ENCODE results near the gene CT47C1.
"Not testable (repeated sequence)": the region's sequence is repeated elsewhere in the genome, so short reads cannot be mapped to it uniquely, and the experiment has no call there.

The CT47C1 gene
- 0 reads per million in 4 donors for total RNA-seq

DNA sequence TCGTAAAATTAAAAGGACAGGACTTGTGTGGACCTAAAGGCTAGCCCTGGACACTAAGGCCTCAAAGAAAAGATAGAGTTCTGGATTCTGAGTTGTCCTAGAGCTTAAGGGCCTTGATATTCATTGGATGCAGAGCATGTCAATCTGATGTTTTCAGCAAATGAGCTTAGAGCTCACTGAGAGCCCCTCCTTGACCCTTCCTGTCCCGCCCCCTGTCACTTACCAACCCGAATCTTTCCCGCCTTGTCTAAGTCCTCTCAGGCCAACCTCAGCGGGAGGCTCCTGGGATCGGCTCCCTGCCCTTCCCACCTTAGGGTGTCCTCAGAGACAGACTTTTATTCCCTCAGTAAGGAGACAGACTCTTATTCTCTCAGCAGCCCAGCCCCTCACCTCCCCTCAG, at the start of gene CT47C1:
CT47C1 (plus strand) TSS at position 250 of the 400 bp plus-strand sequence. CDS start 233 bp downstream, outside the sequence.
- no peak for DNase-seq

- DNase-seq, result no peak
Observed at GRCh38 chrX:119025900-119026299, 46.9 kb upstream of the CT47C1 start.

DNA sequence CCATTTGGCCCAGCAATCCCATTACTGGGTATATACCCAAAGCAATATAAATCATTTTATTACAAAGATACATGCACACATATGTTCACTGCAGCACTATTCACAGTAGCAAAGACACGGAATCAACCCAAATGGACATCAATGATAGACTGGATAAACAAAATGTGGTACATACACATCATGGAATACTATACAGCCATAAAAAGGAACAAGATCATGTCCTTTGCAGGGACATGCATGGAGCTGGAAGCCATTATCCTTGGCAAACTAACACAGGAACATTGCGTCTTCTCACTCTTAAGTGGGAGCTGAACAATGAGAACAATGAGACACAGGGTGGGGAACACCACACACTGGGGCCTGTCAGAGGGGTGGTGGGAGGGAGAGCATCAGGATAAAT, 46.4 kb upstream of the CT47C1 start:
- DNase-seq, result not testable (repeated sequence)

DNA sequence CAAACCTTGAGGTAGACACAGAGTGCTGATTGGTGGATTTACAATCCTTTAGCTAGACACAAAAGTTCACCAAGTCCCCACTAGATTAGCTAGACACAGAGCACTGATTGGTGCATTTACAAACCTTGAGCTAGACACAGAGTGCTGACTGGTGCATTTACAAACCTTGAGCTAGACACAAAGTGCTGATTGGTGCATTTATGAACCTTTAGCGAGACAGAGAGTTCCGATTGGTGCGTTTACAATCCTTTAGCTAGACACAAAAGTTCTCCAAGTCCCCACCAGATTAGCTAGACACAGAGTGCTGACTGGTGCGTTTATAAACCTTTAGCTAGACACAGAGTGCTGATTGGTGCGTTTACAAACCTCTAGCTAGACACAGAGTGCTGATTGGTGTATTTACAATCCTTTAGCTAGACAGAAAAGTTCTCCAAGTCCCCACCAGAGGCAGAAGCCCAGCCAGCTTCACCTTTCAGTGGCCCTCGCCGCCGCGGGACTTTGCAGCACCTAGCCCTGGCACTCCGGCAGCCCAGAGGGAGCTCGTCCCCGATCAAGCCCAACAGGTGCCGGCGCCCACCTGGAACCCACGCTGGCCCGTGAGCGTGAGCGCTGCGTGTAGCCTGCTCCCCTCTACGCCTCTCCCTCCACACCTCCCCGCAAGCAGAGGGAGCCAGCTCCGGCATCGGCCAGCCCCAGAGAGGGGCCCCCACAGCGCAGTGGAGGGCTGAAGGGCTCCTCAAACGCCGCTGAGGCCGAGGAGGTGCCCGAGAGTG, 44.6 kb upstream of the CT47C1 start:
- DNase-seq, result not testable (repeated sequence)

- no peak for DNase-seq
Observed at GRCh38 chrX:119028733-119029330, 44.0 kb upstream of the CT47C1 start.

GRCh38 chrX:119029656-119030055, 43.1 kb upstream of the CT47C1 start:
- not testable (repeated sequence) for DNase-seq

- no peak for DNase-seq
Observed at GRCh38 chrX:119030990-119031389, 41.8 kb upstream of the CT47C1 start.

DNA sequence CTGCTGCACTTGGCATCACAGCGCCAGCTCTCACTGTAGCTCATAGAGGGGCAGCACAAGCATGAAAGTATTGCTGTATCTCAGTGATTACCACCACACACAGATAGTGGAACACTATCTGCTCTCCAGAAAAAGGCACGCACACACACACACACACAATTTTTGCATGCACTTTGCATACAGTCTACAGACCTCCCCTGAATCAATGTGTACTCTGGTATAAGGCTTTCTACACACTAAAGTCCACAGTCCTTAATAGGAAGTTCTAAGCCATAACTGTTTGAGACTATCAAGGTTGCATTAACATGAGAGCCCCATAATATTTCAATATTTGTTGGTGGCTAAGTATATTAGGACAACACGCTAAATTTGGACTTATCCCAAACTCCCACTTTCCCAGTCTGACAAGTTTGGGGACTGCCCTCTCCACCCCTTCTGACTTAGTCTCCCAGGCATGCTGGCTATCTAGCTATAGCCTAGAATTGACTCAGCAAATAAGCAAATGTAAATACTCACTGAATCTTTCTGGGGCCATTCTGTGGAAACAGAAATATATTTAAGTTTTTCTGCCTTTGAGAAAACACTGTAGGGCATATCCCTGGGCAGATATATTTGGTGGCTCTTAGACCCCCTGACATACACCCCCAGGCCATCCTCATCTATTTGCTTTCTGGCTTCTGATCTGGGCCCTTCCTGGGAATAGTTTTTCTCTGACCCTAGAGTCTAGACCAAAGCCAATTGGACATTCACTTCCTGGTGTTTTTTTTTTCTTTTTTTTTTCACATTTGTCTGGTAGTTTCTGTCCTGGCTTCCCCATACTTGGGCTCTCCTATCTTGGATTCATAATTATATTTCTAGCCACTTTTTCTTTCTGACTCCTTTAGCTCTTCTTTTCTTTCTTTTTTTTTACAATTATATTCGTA, 36.4 kb upstream of the CT47C1 start:
- no peak for DNase-seq

DNA sequence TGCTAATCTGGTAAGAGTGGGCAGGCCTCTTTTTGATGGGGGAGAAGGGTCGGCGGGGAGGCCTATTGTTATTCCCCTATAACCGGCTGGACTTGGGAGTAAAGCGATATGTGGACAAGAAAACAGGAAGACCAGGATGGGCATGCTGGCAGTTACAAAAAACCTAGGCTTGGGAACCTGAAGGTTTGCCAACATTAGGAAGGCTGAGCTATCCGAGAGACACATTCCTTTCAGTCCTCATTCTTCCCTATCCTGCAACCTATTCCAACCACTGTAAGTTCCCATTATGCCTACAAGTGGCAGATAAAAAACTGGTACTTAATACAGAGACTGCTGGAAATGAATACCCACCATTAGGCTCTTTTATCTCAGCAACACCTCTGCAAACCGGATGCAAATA, 32.4 kb upstream of the CT47C1 start:
- DNase-seq, result no peak

DNA sequence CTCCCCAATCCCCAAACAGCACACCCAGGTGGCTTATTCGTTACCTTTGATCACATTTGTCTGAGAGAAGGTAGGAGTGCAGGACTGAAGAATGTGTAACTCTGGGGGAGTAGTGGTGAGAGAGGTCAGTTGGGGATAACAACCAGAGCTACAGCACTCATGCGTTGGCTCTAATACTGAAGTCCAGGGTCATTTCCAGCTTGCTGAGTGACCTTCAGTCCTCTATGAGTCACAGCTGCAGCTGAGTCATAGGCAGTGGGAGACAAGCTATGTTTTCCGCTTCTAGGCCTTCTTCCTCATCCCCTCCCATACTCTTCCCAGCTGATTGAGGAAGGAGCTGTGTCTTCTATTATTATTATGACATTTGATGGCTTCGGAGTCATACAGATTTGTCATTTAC, 31.6 kb upstream of the CT47C1 start:
- DNase-seq, result no peak

GRCh38 chrX:119042040-119042439, 30.8 kb upstream of the CT47C1 start:
- DNase-seq, result no peak

DNA sequence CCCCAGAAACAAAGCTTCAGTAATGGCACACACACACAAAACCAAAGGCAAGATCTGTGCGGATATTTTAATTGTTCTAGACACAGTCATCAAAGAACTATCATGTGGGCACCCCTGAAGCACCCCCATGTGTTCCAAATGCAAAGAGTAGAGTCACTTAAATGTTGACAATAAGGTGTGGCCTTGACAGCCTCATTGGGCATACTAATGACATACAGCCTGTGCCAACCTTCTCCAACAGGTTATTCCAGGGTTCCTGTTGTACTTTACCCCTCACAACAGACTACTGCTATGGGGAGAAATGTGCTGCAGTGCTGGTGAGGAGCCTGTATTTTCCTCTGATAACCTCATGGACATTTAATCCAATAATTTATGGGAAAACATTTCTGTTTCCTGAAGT, 29.8 kb upstream of the CT47C1 start:
- no peak for DNase-seq

DNA sequence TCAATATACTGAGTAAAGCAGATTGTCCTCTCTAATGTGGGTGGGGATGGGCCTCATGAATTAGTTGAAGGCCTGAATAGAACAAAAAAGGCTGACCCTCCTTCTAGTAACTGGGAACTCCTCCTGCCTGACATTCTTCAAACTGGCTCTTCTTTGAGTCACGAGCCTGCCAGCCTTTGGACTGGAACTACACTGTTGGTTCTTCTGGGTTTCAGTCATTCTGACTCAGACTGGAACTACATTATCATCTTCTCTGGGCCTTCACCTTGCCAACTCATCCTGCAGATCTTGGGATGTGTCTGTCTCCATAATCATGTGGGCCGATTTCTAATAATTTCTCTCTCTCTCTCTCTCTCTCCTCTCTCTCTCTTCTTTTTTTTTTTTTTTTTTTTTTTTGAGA, 26.9 kb upstream of the CT47C1 start:
- no peak for DNase-seq

DNA sequence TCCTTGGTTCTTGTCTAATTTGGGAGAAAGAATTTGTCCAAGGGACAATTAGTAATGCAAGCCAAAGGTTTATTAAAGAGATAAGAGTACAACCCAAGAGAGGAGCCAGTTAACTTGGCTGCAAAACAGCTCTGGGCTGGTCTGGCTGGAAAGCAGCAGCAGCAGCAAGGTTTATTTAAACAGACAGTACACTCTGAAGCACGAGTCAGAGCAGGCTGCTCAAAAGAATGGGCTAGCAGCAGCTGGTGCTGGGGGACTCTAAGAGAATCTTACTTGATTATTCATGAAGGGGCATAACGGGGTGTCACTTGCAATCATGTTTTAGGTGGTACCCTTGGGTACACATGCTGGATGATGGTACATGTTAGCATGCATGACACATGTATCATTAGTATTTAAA, 17.1 kb upstream of the CT47C1 start:
- no peak for DNase-seq

DNA sequence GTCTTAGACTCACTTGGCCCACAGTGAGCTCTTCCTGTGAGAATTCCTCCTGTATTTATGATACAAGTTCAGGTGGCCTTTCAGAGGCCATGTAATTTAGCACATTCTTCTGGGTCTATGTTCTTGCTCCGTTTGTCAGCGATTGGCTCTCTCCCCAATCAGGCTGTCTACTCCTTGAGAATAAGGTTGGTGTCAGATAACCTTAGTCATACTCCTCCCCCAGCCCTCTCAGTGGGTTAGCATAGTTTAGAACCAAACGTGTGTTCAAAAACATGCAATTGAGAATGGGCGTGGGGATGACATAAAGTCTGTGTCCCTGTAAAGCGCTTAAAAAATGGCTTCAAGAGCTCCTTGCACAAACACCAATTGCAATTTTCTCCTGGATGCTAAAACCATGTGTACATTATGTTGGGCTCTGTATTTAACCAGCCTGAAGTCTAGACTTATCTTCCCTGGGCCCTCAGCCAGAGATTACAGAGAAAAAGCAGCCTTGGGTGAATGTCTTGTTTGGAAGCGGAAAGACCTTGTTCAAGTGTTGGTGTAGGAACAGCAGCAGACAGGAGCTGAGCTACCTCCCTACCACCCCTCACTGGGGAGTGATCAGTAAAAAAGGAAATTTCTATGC, 9.9 kb upstream of the CT47C1 start:
- no peak for DNase-seq

GRCh38 chrX:119063428-119063827, 9.4 kb upstream of the CT47C1 start:
- no peak for DNase-seq

DNA sequence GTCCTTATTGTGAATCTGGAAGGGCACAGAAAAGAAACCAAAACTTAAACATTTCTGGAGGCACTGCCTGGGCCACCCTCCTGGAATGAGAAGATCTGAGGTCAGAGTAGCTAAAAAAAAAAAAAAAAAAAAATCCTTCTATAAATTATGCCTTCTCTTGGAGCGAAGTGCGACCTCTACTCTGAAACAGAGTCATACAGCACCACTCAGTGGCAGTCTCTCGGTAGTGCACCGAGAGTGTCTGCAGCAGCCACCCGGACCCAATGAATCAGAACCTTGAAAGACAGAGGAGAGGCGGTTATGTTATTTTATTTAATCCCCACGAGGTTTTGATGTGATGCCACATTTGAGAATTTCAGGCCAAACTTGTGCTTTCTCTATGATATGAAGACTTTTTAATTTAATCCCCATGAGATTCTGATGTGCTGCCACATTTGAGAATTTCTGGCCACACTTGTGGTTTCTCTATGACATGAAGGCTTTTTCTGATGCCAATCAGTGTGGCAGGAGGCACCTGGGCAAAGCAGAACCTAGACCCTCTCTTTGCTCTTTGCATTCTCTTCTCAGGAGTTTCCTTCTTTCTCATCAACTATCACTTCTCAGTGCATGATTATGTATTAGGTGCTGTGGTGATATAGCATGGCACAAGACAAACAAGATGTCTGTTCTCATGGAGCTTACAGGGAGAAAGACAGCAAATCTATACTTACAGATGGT, 5.6 kb upstream of the CT47C1 start:
- DNase-seq, result peak in 2 of 5 donors; percentile 9 to 11

DNA sequence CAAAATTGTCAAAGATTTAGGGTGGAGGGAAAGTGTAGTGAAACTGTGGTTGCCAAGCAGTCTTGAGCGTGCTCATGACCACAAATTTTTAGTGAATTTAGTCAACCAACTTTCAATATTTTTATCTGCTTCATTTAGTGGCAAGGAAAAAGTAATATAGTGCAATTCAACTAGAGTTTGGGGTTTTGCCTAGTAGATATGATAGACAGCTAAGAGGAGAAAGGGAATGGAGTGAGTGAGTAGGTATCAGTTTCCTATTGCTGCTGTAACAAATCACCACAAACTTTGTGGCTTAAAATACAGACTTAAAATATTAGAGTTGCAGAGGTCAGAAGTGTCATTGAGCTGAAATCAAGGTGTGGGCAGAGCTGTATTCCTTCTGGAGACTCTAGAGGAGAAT, 3.7 kb upstream of the CT47C1 start:
- DNase-seq, result no peak

DNA sequence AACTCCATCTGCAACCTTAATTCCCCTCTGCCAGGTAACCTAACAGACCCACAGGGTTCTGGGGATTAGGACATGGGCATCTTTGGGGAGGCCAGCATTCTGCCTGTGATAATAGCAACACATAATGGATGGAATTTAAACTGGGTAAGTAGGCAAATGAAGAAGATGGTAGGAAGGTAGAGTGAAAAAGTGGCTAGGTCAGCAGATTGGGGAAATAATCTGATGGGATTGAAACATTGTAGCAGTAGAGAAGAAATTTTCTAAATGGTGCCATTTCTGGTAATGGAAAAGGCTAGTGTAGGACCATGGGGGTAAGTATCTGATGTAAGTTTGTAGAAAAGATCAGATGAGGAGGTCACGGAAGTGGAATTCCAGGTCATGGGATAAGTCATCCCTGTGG, 3.0 kb upstream of the CT47C1 start:
- DNase-seq, result no peak

GRCh38 chrX:119071381-119071780, 1.4 kb upstream of the CT47C1 start:
- no peak for DNase-seq

DNA sequence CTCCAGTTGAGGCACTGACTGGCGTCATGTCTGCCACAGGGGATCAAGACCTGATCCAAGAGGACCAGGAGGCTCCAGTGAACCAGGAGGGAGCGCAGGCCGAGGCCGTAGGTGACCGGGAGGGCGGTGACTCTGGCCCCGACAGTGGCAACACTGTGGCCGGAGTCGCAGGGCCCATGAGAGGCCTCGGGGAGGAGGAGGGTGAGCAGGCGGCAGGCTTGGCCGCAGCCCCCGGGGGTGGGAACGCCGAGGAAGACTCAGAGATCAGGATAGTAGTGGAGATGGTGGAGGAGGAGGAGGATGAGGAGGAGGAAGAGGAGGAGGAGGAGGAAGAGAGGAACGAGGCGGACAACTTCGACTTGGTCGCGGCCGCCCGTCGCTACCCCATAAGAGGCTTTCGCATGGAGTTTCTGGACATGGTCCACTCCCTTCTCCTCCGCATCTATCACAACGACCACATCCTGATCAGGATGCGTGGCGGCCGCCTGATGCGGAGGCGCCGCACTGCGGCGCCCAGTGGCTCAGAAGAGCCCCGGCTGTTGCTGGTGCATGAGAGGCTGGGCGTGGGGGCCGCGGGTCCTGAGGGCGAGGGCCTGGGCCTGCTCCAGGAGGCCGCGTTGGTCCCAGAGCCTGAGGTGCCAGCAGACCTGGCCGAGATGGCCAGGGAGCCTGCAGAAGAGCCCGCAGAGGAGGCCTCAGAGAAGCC, 560 bp downstream of the CT47C1 start:
- no peak for DNase-seq

DNA sequence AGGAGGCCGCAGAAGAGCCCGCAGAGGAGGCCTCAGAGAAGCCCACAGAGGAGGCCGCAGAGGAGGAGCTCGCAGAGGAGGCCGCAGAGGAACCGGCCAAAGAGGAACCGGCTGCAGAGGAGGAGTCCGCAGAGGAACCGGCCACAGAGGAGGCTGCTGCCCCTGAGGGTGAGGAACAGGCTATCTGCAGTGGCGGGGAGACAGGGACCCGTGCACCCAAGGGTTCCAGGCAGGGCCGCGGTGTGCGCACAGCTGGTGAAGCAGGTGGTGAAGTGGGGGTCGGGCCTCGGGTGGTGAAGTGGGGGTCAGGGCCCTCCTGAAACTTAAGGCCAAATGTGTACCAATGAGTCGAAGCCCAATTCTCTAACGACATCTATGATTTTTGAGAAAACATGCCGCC, 1.1 kb downstream of the CT47C1 start:
- no peak for DNase-seq
